ENCODE results near the gene CLEC16A. TPM values are rescaled to one million over a fixed set of nuclear protein-coding genes. Genes with fewer than 3 reads are reported as not detected.

The CLEC16A gene
- total RNA-seq, 1 donor from 2014 or later: 33.4 TPM

GRCh38 chr16:11231367-11231970 is 287.1 kb downstream of the CLEC16A start:
- H3K27me3 Mint-ChIP-seq: no peaks in the 10 kb centered on the region
- H3K36me3 Mint-ChIP-seq: no peaks in the 10 kb centered on the region
- H3K4me1 Mint-ChIP-seq (ENCODE audit: unreplicated experiment): no peaks in the 10 kb centered on the region
- H3K9me3 Mint-ChIP-seq: no peaks in the 10 kb centered on the region
- H3K4me3 Mint-ChIP-seq: no peak overlapping the region
- no peak for DNase-seq (ENCODE audit: extremely low spot score, unreplicated experiment)
- no peak for TF ChIP-seq CTCF (conservative IDR thresholded peaks at IDR 0.05)
- H3K27ac Mint-ChIP-seq: no peak overlapping the region

Other genes starting within 250 kb of the CLEC16A start
- gene TEKT5, start 249.6 kb upstream of the CLEC16A start, total RNA-seq (ENCODE audit: low replicate concordance): 0.41 and 0.52 TPM in 2 replicates
- gene NUBP1, start 200.7 kb upstream of the CLEC16A start, total RNA-seq (ENCODE audit: low replicate concordance): 20.8 and 24.1 TPM in 2 replicates
- 0.62 and 2.5 TPM in 2 replicates for gene TVP23A, start 125.8 kb upstream of the CLEC16A start, total RNA-seq (ENCODE audit: low replicate concordance)
- gene CIITA, start 67.4 kb upstream of the CLEC16A start, total RNA-seq (ENCODE audit: low replicate concordance): not detected in 2 replicates
- 36.6 and 37.7 TPM in 2 replicates for gene DEXI, start 2.1 kb upstream of the CLEC16A start, total RNA-seq (ENCODE audit: low replicate concordance)

All from type B pancreatic cell (in vitro differentiated cells).